Measurements from ENCODE around the gene ALOX15B. TPM values are rescaled to one million over a fixed set of nuclear protein-coding genes. Genes with fewer than 3 reads are reported as not detected.
A peak's percentile ranks its signal among the peaks of the same experiment; 100 is the strongest.

Gene ALOX15B
- total RNA-seq, 2 donors from 2014 or later: 52.1 to 108 TPM

DNA sequence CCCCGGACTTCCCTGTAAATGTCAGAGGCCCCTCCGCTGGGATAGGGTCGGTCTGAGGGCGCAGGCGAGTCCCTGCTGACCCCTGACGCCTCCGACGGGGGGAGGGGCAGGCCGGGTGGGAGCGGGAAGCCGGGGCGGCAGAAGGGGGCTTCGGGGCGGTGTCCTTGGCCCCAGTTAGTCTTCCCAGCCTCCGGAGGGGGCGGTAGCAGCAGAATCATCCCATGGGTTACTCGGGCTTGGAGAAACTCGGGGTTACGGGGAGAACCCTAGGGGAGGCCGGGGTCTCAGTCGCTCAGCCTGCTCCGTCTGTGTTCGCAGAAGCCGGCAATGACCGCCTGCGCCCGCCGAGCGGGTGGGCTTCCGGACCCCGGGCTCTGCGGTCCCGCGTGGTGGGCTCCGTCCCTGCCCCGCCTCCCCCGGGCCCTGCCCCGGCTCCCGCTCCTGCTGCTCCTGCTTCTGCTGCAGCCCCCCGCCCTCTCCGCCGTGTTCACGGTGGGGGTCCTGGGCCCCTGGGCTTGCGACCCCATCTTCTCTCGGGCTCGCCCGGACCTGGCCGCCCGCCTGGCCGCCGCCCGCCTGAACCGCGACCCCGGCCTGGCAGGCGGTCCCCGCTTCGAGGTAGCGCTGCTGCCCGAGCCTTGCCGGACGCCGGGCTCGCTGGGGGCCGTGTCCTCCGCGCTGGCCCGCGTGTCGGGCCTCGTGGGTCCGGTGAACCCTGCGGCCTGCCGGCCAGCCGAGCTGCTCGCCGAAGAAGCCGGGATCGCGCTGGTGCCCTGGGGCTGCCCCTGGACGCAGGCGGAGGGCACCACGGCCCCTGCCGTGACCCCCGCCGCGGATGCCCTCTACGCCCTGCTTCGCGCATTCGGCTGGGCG is 35.9 kb upstream of the ALOX15B start:
- 8% methylated on average over 55 of the region's 92 CpGs for WGBS
- intact Hi-C loops (cut with DNase I): no loop called here
- Histone ChIP-seq H3K9me3 (no peaks in the 10 kb centered on the region), H3K36me3 (no peaks in the 10 kb centered on the region), H3K4me3 (peak overlapping the region in 1 of 2 donors; percentile 26), H3K27ac (no peak overlapping the region), H3K4me1 (replicated peaks) (peaks cover 10% of the 10 kb centered on the region), H3K27me3 (replicated peaks; ENCODE audit: insufficient read depth) (peaks cover 6% of the 10 kb centered on the region)
- DNase-seq (ENCODE audit: low spot score): no peak
- TF ChIP-seq POLR2A (IDR thresholded peaks at IDR 0.05): no peak
- TF ChIP-seq POLR2AphosphoS5 (IDR thresholded peaks at IDR 0.05): no peak
- TF ChIP-seq, protein P1, sequence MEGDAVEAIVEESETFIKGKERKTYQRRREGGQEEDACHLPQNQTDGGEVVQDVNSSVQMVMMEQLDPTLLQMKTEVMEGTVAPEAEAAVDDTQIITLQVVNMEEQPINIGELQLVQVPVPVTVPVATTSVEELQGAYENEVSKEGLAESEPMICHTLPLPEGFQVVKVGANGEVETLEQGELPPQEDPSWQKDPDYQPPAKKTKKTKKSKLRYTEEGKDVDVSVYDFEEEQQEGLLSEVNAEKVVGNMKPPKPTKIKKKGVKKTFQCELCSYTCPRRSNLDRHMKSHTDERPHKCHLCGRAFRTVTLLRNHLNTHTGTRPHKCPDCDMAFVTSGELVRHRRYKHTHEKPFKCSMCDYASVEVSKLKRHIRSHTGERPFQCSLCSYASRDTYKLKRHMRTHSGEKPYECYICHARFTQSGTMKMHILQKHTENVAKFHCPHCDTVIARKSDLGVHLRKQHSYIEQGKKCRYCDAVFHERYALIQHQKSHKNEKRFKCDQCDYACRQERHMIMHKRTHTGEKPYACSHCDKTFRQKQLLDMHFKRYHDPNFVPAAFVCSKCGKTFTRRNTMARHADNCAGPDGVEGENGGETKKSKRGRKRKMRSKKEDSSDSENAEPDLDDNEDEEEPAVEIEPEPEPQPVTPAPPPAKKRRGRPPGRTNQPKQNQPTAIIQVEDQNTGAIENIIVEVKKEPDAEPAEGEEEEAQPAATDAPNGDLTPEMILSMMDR (IDR thresholded peaks at IDR 0.05): no peak

DNA sequence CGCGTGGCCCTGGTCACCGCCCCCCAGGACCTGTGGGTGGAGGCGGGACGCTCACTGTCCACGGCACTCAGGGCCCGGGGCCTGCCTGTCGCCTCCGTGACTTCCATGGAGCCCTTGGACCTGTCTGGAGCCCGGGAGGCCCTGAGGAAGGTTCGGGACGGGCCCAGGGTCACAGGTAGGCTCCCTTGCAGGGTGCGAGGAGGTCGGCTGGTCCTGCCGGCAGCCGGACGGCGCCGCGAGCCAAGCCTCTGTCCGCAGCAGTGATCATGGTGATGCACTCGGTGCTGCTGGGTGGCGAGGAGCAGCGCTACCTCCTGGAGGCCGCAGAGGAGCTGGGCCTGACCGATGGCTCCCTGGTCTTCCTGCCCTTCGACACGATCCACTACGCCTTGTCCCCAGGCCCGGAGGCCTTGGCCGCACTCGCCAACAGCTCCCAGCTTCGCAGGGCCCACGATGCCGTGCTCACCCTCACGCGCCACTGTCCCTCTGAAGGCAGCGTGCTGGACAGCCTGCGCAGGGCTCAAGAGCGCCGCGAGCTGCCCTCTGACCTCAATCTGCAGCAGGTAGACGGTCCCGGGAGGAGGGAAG is 35.2 kb upstream of the ALOX15B start:
- no peak overlapping the region for H3K27ac ChIP-seq
- H3K27me3 ChIP-seq (replicated peaks; ENCODE audit: insufficient read depth): peaks cover 6% of the 10 kb centered on the region
- WGBS: 62% methylated on average over 42 of the region's 44 CpGs
- no peak for DNase-seq (ENCODE audit: low spot score)
- no peak overlapping the region for H3K4me3 ChIP-seq
- peaks cover 10% of the 10 kb centered on the region for H3K4me1 ChIP-seq (replicated peaks)
- intact Hi-C loops (cut with DNase I): no loop called here
- H3K36me3 ChIP-seq: no peaks in the 10 kb centered on the region
- no peaks in the 10 kb centered on the region for H3K9me3 ChIP-seq
- no peak for TF ChIP-seq POLR2A (IDR thresholded peaks at IDR 0.05)

DNA sequence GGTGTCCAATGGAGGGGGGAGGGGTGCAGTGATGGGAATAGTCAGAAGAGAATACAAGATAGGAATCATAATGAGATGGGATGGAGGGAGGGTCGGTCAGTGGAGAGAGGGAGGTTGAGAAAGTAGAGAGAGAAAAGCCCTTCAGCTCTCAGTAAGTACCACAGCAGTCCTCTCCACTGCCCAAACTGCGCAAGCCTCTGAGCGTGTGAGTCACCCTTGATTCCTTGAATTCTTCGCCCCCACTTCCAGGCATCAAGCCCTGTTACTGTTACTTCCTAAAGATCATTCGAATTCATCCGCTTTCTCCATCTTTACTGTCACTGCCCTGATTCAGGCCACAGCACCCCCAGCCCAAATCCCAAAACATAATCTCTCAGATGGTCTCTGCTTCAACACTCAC is 34.0 kb upstream of the ALOX15B start:
- 95% methylated on average over 6 of the region's 6 CpGs for WGBS
- H3K4me1 ChIP-seq (replicated peaks): peaks cover 10% of the 10 kb centered on the region
- H3K9me3 ChIP-seq: no peaks in the 10 kb centered on the region
- H3K27me3 ChIP-seq (replicated peaks; ENCODE audit: insufficient read depth): peaks cover 6% of the 10 kb centered on the region
- no peak for DNase-seq (ENCODE audit: low spot score)
- intact Hi-C loops (cut with DNase I): no loop called here
- no peaks in the 10 kb centered on the region for H3K36me3 ChIP-seq
- H3K27ac ChIP-seq: no peak overlapping the region
- no peak overlapping the region for H3K4me3 ChIP-seq
- no peak for TF ChIP-seq POLR2A (IDR thresholded peaks at IDR 0.05)
- no peak for TF ChIP-seq POLR2AphosphoS5 (IDR thresholded peaks at IDR 0.05)
- TF ChIP-seq, protein P1 (IDR thresholded peaks at IDR 0.05): no peak

DNA sequence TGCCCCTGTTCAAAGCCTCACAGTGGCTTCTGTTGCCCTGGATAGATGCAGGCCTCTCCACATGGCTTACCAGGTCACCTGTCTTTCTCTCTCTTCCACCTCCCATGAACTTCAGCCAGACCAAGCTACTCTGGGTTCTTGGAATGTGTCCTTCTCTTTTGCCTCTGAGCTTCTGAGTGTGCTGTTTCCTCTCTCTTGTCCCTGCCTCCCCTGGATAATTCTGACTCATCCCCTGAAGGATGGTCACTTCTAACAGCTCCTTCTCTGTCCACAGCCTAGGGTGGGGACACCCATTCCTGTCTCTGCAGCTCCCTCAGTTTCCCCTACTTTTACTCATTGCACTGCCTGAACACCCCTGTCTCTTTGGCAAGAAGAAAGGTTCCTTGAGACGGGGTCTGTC is 33.5 kb upstream of the ALOX15B start:
- no peak overlapping the region for H3K4me3 ChIP-seq
- TF ChIP-seq, protein P1 (IDR thresholded peaks at IDR 0.05): no peak
- no peak for TF ChIP-seq POLR2AphosphoS5 (IDR thresholded peaks at IDR 0.05)
- no peak for TF ChIP-seq POLR2A (IDR thresholded peaks at IDR 0.05)
- WGBS: 100% methylated on average over 1 of the region's 1 CpG
- peaks cover 10% of the 10 kb centered on the region for H3K4me1 ChIP-seq (replicated peaks)
- H3K9me3 ChIP-seq: no peaks in the 10 kb centered on the region
- peaks cover 6% of the 10 kb centered on the region for H3K27me3 ChIP-seq (replicated peaks; ENCODE audit: insufficient read depth)
- intact Hi-C loops (cut with DNase I): no loop called here
- DNase-seq (ENCODE audit: low spot score): no peak
- H3K36me3 ChIP-seq: no peaks in the 10 kb centered on the region
- no peak overlapping the region for H3K27ac ChIP-seq

DNA sequence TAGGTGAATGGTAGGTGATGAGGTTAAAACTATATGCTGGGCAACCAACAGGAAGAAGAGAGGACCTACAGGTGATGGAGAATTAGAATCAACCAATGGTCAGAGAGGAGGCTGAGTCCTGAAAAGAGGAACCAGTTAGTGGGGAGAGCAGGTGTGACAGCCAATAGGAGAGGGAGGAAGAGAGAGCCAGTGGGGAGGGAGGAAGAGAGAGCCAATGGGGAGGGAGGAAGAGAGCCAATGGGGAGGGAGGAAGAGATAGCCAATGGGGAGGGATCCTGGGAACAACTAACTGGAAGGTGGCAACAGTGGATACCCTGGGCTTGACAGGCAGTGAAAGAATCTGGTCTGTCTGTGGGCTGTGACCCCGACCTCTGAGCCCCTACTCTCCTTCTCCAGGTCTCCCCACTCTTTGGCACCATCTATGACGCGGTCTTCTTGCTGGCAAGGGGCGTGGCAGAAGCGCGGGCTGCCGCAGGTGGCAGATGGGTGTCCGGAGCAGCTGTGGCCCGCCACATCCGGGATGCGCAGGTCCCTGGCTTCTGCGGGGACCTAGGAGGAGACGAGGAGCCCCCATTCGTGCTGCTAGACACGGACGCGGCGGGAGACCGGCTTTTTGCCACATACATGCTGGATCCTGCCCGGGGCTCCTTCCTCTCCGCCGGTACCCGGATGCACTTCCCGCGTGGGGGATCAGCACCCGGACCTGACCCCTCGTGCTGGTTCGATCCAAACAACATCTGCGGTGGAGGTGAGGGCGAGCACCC is 32.7 kb upstream of the ALOX15B start:
- Histone ChIP-seq H3K4me3 (no peak overlapping the region), H3K9me3 (no peaks in the 10 kb centered on the region), H3K36me3 (no peaks in the 10 kb centered on the region), H3K27me3 (replicated peaks; ENCODE audit: insufficient read depth) (peaks cover 6% of the 10 kb centered on the region), H3K4me1 (replicated peaks) (peaks cover 10% of the 10 kb centered on the region), H3K27ac (no peak overlapping the region)
- no peak for DNase-seq (ENCODE audit: low spot score)
- TF ChIP-seq, protein P1 (IDR thresholded peaks at IDR 0.05): no peak
- TF ChIP-seq POLR2AphosphoS5 (IDR thresholded peaks at IDR 0.05) (no peak), POLR2A (IDR thresholded peaks at IDR 0.05) (no peak)
- intact Hi-C loops (cut with DNase I): no loop called here
- 92% methylated on average over 30 of the region's 30 CpGs for WGBS

All from prostate gland (tissue), 2 donors.